Neutrophil (primary cell): ENCODE measurements around the gene TRMT61A.
"Not testable (repeated sequence)": the region's sequence is repeated elsewhere in the genome, so short reads cannot be mapped to it uniquely, and the experiment has no call there.

Source experiments
- H3K27ac ChIP-seq: fragments of 200-600 bp; sonication (generic); 2 replicates; pipeline ENCODE4 v1.5.1; 2016; ENCODE audit warnings: mild to moderate bottlenecking, moderate library complexity
- H3K27me3 ChIP-seq: fragments of 200-600 bp; sonication (generic); 2 replicates; pipeline ENCODE4 v1.6.0; 2016; ENCODE audit warnings: mild to moderate bottlenecking
- H3K36me3 ChIP-seq: fragments of 200-600 bp; sonication (generic); 2 replicates; pipeline ENCODE4 v1.5.1; 2017
- H3K4me1 ChIP-seq, 2 experiments: fragments of 200-600 bp in 1 of 2; sonication (generic) in 1 of 2; 1 replicate in 1 of 2; 2 replicates in 1 of 2; pipeline versions ENCODE4 v1.5.1 to v1.6.1; 2013 to 2016; ENCODE audit warnings: low read depth in 1 of 2, low read length in 1 of 2, mild to moderate bottlenecking in 1 of 2, moderate library complexity in 1 of 2; ENCODE audit not compliant: control insufficient read depth in 1 of 2, insufficient read depth in 1 of 2
- H3K4me3 ChIP-seq, 2 experiments: fragments of 200-600 bp in 1 of 2; sonication (generic) in 1 of 2; 1 replicate in 1 of 2; 2 replicates in 1 of 2; pipeline ENCODE4 v1.5.1; 2013 to 2016; ENCODE audit warnings: low read depth in 1 of 2, low read length in 1 of 2, mild to moderate bottlenecking in 1 of 2, moderate library complexity in 1 of 2
- H3K9me3 ChIP-seq: fragments of 200-600 bp; sonication (generic); 2 replicates; pipeline ENCODE4 v1.5.1; 2016
- CTCF ChIP-seq: fragments of 200-600 bp; sonication (generic); IDR thresholded peaks from 2 replicates; pipeline ENCODE4 v1.5.1; 2016; ENCODE audit warnings: antibody characterized with exemption

TRMT61A gene

DNA sequence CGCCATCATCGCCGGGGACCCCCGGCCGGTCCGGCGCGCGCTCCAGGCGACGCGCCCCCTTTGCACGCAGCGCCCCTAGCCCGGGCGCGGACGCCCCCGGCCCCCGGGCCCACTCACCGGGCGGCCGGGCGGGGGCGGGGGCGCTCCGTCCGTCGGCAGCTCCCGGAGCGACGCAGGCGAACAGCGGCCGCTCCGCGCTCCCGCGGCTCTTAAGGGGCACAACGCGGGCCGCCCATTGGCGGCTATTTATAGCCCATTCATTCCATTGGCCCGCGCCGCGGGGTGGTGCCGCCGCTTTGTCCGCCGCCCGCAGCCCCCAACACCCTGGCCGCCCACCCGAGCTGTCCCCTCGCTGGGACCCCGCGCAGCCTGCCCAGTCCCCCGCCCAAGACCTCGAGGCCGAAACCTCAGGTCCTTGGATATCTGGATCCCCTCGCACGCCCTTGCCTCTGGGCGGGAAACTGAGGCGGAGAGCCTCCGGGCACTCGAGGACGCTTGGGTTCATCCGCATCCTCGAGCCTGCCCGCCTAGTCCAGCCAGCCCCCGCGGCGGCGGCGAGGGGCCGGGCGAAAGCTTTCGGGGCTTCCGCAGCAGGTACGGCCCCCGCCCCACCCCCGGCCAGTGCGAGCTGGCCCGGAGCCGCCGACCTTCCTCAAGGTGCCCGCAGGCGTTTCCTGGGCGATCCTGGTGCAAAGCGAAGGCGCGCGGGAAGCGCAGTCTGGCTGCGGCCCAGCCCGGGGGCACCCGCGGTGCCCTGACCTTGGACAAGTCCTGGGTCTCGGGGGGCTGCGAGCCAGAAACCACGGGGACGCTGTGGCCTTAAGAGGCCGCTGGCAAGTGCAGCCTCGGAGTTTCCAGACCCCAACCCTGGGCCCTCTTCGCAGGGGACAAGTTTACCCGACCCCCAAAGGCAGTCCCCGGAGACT is 6.1 kb upstream of the TRMT61A start, which contains the start of gene CKB:
TSS of gene CKB (minus strand) at position 182 of the 926 bp plus-strand sequence. CDS start 337 bp downstream, outside the sequence.
- peaks cover 22 to 36% of the 10 kb centered on the region in 2 experiments for H3K4me1 ChIP-seq
- peaks cover 89% of the 10 kb centered on the region for H3K27me3 ChIP-seq
- no peaks in the 10 kb centered on the region for H3K9me3 ChIP-seq
- no peak for TF ChIP-seq CTCF
- H3K4me3 ChIP-seq = peak within 1 kb of the TSS; percentile 64 to 88
- H3K27ac ChIP-seq = peak within 1 kb of the TSS; percentile 36
- no peaks in the 10 kb centered on the region for H3K36me3 ChIP-seq

GRCh38 chr14:103523575-103523954 is 5.4 kb upstream of the TRMT61A start:
- Histone ChIP-seq H3K9me3 (no peaks in the 10 kb centered on the region), H3K4me1 (peaks cover 28 to 41% of the 10 kb centered on the region in 2 experiments), H3K27ac (no peak overlapping the region), H3K4me3 (no peak overlapping the region), H3K27me3 (peaks cover 86% of the 10 kb centered on the region), H3K36me3 (no peaks in the 10 kb centered on the region)
- TF ChIP-seq CTCF = no peak

GRCh38 chr14:103524002-103524935 is 4.7 kb upstream of the TRMT61A start:
- no peak overlapping the region for H3K27ac ChIP-seq
- H3K36me3 ChIP-seq = no peaks in the 10 kb centered on the region
- peaks cover 79% of the 10 kb centered on the region for H3K27me3 ChIP-seq
- no peaks in the 10 kb centered on the region for H3K9me3 ChIP-seq
- no peak overlapping the region for H3K4me3 ChIP-seq
- peaks cover 27 to 40% of the 10 kb centered on the region in 2 experiments for H3K4me1 ChIP-seq
- no peak for TF ChIP-seq CTCF

DNA sequence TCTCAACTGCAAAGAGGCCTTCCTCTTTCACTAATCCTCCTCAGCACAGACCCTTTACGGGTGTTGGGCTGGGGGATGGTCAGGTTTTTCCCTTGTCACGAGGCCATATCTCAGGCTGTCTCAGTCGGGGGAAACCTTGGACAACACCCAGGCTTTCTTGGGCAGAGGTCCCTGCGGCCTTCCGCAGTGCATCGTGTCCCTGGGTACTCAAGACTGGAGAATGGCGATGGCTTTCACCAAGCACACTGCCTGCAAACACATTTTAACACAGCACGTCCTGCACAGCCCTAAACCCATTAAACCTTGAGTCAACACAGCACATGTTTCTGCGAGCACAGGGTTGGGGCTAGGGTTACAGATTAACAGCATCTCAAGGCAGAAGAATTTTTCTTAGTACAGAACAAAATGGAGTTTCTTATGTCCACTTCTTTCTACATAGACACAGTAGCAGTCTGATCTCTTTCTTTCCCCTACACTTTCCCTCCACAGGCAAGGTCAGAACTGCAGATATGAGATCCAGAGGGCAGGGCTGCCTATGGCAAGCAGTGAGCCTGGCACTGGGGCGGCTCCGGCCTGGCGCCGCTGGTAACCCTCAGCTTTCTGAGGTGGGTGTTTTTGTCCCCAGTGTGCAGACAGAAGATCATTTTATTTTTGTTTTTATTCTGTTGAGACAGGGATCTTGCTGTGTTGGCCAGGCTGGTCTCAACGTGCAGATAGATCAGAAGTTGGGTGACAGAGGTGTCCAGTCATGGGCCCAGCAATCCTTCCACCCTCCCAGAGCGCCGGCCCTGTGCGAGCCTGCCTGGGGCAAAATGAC is 3.4 kb upstream of the TRMT61A start:
- H3K4me1 ChIP-seq = peaks cover 35 to 42% of the 10 kb centered on the region in 2 experiments

GRCh38 chr14:103526247-103526913 is 2.6 kb upstream of the TRMT61A start:
- no peak for TF ChIP-seq CTCF
- Histone ChIP-seq H3K4me3 (no peak overlapping the region), H3K4me1 (peaks cover 30 to 35% of the 10 kb centered on the region in 2 experiments), H3K27ac (no peak overlapping the region), H3K9me3 (no peaks in the 10 kb centered on the region), H3K36me3 (no peaks in the 10 kb centered on the region), H3K27me3 (peaks cover 58% of the 10 kb centered on the region)

More for the DNA sequence above, 3.4 kb upstream of the TRMT61A start:
- H3K4me3 ChIP-seq, H3K27ac ChIP-seq, H3K36me3 ChIP-seq, H3K9me3 ChIP-seq: not testable (repeated sequence)
- H3K27me3 ChIP-seq = peaks cover 65% of the 10 kb centered on the region
